SK-N-SH (cell line): Measurements from ENCODE around the gene ATG4C. TPM values are rescaled to one million over a fixed set of nuclear protein-coding genes. Genes with fewer than 3 reads are reported as not detected.
"Not testable (repeated sequence)": the region's sequence is repeated elsewhere in the genome, so short reads cannot be mapped to it uniquely, and the experiment has no call there.

Source experiments
- CTCF ChIA-PET: fragments of 300-600, 350-600 bp; formaldehyde crosslinking; extraction: SDS; loops from one replicate; lab custom pipeline; 2021; lab: Yijun Ruan, JAX
- POLR2A ChIA-PET: fragments of 350-600 bp; sonication (Branson Sonifier 250); formaldehyde crosslinking; extraction: SDS; loops from one replicate; lab custom pipeline; 2020; ENCODE audit warnings: antibody characterized with exemption, inconsistent platforms; lab: Yijun Ruan, JAX
- DNase-seq: peaks from one replicate; pipeline ENCODE4 v3.0.0; 2012
- H2AFZ ChIP-seq: fragments of 200-600 bp; sonication (generic); 2 replicates; pipeline ENCODE4 v1.8.1; 2016; ENCODE audit warnings: antibody characterized with exemption, mild to moderate bottlenecking, low read depth
- H3F3A ChIP-seq: fragments of 200-600 bp; sonication (generic); replicated peaks from 2 replicates; pipeline ENCODE3; 2016; ENCODE audit warnings: antibody characterized with exemption, mild to moderate bottlenecking; ENCODE audit not compliant: insufficient read depth
- H3K27ac ChIP-seq, 2 experiments: fragments of 200-500 bp in 1 of 2; fragments of 200-600 bp in 1 of 2; sonication (Bioruptor generic) in 1 of 2; sonication (generic), shearing (Covaris generic) in 1 of 2; 2 replicates each; pipeline versions ENCODE4 v1.5.1 to v1.6.1; 2014 to 2016; ENCODE audit warnings: low read depth in 2 of 2, inconsistent platforms in 1 of 2, low read length in 1 of 2, mild to moderate bottlenecking in 1 of 2, mixed read lengths in 1 of 2
- H3K27me3 ChIP-seq: fragments of 200-600 bp; sonication (generic), shearing (Covaris generic); 2 replicates; pipeline ENCODE4 v1.6.1; 2016; ENCODE audit warnings: mixed run types; ENCODE audit not compliant: insufficient read depth
- H3K36me3 ChIP-seq, 2 experiments: fragments of 200-500 bp in 1 of 2; fragments of 200-600 bp in 1 of 2; sonication (Bioruptor generic) in 1 of 2; sonication (generic) in 1 of 2; replicated peaks in 1 of 2; 2 replicates each; pipeline versions ENCODE3 to v1.5.1; 2014 to 2016; ENCODE audit warnings: low read length in 1 of 2, mild to moderate bottlenecking in 1 of 2; ENCODE audit not compliant: insufficient read depth in 2 of 2, control insufficient read depth in 1 of 2
- H3K4me1 ChIP-seq, 2 experiments: fragments of 200-500 bp in 1 of 2; fragments of 200-600 bp in 1 of 2; sonication (Bioruptor generic) in 1 of 2; sonication (generic), shearing (Covaris generic) in 1 of 2; 2 replicates each; pipeline versions ENCODE4 v1.5.1 to v1.6.1; 2014 to 2016; ENCODE audit warnings: low read depth in 1 of 2, low read length in 1 of 2, mixed run types in 1 of 2; ENCODE audit not compliant: insufficient read depth in 2 of 2, control insufficient read depth in 1 of 2
- H3K4me2 ChIP-seq: fragments of 200-600 bp; sonication (generic), shearing (Covaris generic); 2 replicates; pipeline ENCODE4 v1.6.1; 2017; ENCODE audit warnings: mixed run types
- H3K4me3 ChIP-seq, 2 experiments: fragments of 200-500 bp in 1 of 2; fragments of 200-600 bp in 1 of 2; sonication (Bioruptor generic) in 1 of 2; sonication (generic), shearing (Covaris generic) in 1 of 2; 2 replicates each; pipeline versions ENCODE4 v1.5.1 to v1.8.1; 2014 to 2016; ENCODE audit warnings: low read depth in 2 of 2, inconsistent platforms in 1 of 2, low read length in 1 of 2, mild to moderate bottlenecking in 1 of 2, mixed read lengths in 1 of 2, moderate library complexity in 1 of 2
- H3K79me2 ChIP-seq: fragments of 200-600 bp; sonication (generic); 2 replicates; pipeline ENCODE4 v1.8.1; 2017; ENCODE audit warnings: mild to moderate bottlenecking; ENCODE audit not compliant: insufficient read depth
- H3K9ac ChIP-seq: fragments of 200-600 bp; sonication (generic); 2 replicates; pipeline ENCODE4 v1.6.1; 2017; ENCODE audit warnings: mixed run types
- H3K9me2 ChIP-seq: fragments of 200-600 bp; sonication (generic); 2 replicates; pipeline ENCODE4 v1.6.1; 2017; ENCODE audit warnings: mixed run types
- H3K9me3 ChIP-seq: fragments of 200-600 bp; sonication (generic); 2 replicates; pipeline ENCODE4 v1.6.1; 2017; ENCODE audit warnings: mixed run types, mild to moderate bottlenecking, moderate library complexity
- H4K20me1 ChIP-seq: fragments of 200-600 bp; sonication (generic); 2 replicates; pipeline ENCODE4 v1.6.1; 2017; ENCODE audit warnings: mild to moderate bottlenecking, mixed run types; ENCODE audit not compliant: insufficient read depth
- REST ChIP-seq: IDR thresholded peaks from 2 replicates; pipeline ENCODE4 v1.6.1; 2012; ENCODE audit warnings: mild to moderate bottlenecking, low read depth, low read length, moderate library complexity
- RFX5 ChIP-seq: IDR thresholded peaks from 2 replicates; pipeline ENCODE4 v1.6.1; 2012; ENCODE audit warnings: mild to moderate bottlenecking, improper control_type of control experiment, low read length
- WGBS: methylation state at CpG from one replicate; pipeline ENCODE4 v1.1.6; 2017; ENCODE audit warnings: low lambda C conversion rate; 5-methylcytosine and 5-hydroxymethylcytosine counted together
- polyA plus RNA-seq, 3 experiments: library from polyadenylated mRNA; depleted of rRNA; stranded (reverse); fragments of >200 nt; gene quantifications; 2 replicates each; pipeline ENCODE4 v1.2.3, GENCODE V29; 2012

ATG4C gene
- polyA plus RNA-seq, 1 of the 3 experiments (the other 2 are of a cell fraction): 3.0 TPM

GRCh38 chr1:62753031-62753965, 30.6 kb upstream of the ATG4C start:
- Histone ChIP-seq H3K4me3 (no peak overlapping the region), H3K9ac (no peak overlapping the region), H3K36me3 (no peaks in the 10 kb centered on the region), H3K27me3 (no peaks in the 10 kb centered on the region), H3K27ac (no peak overlapping the region), H3K9me3 (no peaks in the 10 kb centered on the region), H3K4me2 (no peak overlapping the region), H2AFZ (no peak overlapping the region), H4K20me1 (no peaks in the 10 kb centered on the region), H3K4me1 (no peaks in the 10 kb centered on the region), H3F3A (no peaks in the 10 kb centered on the region), H3K79me2 (no peaks in the 10 kb centered on the region), H3K9me2 (no peaks in the 10 kb centered on the region)
- ChIA-PET POLR2A (no interaction called here), CTCF (interaction anchor here (0.6 to 0.7 kb wide), 2 partner anchors 221 to 245 kb away, joined by 3 read pairs; no protein-coding TSS in a partner anchor)
- TF ChIP-seq RFX5: no peak
- no peak for TF ChIP-seq REST
- 90% methylated on average over 9 of the region's 35 CpGs for WGBS
- DNase-seq: no peak

- H3K9me2 ChIP-seq, H3K9me3 ChIP-seq, H3K4me1 ChIP-seq, POLR2A ChIA-PET, H4K20me1 ChIP-seq, DNase-seq, H3K9ac ChIP-seq, H3K27ac ChIP-seq, H3K27me3 ChIP-seq, H3K36me3 ChIP-seq, H2AFZ ChIP-seq, H3K4me3 ChIP-seq, H3K4me2 ChIP-seq, H3F3A ChIP-seq, H3K79me2 ChIP-seq: not testable (repeated sequence)
- CTCF ChIA-PET: interaction anchor here (0.8 to 3.3 kb wide), 2 partner anchors 9 to 19 kb away, joined by 3 to 12 read pairs; no protein-coding TSS in a partner anchor
- 89% methylated on average over 13 of the region's 13 CpGs for WGBS
These were observed 29.0 kb upstream of the ATG4C start for GRCh38 chr1:62754938-62755337.

GRCh38 chr1:62756255-62756884, 27.6 kb upstream of the ATG4C start:
- H3K27ac ChIP-seq, H3K4me3 ChIP-seq, H3K9ac ChIP-seq, H3K79me2 ChIP-seq, H3F3A ChIP-seq, H3K9me3 ChIP-seq, H3K9me2 ChIP-seq, H3K4me2 ChIP-seq, POLR2A ChIA-PET, H3K4me1 ChIP-seq, H4K20me1 ChIP-seq, DNase-seq, H3K36me3 ChIP-seq, H2AFZ ChIP-seq, H3K27me3 ChIP-seq: not testable (repeated sequence)
- CTCF ChIA-PET: interaction anchor here (3.3 kb wide), 1 partner anchor 10 kb away, joined by 12 read pairs; no protein-coding TSS in a partner anchor
- WGBS: 62% methylated on average over 4 of the region's 5 CpGs

GRCh38 chr1:62759232-62759875, 24.6 kb upstream of the ATG4C start:
- H2AFZ ChIP-seq, H3K9me2 ChIP-seq, H3K79me2 ChIP-seq, H3K9ac ChIP-seq, DNase-seq, H3K27ac ChIP-seq, H3K4me2 ChIP-seq, H4K20me1 ChIP-seq, H3K27me3 ChIP-seq, H3K36me3 ChIP-seq, H3K4me3 ChIP-seq, H3F3A ChIP-seq, H3K9me3 ChIP-seq, POLR2A ChIA-PET, H3K4me1 ChIP-seq: not testable (repeated sequence)
- 89% methylated on average over 5 of the region's 5 CpGs for WGBS
- CTCF ChIA-PET: interaction anchor here (1.2 to 1.3 kb wide), 2 partner anchors 13 kb away, joined by 3 to 6 read pairs; no protein-coding TSS in a partner anchor
